Mesenchymal stem cell (in vitro differentiated cells and primary cell): Measurements from ENCODE around the gene VAC14.
A peak's percentile ranks its signal among the peaks of the same experiment; 100 is the strongest.

Source experiments
- DNase-seq: peaks from one replicate; pipeline ENCODE4 v3.0.0-alpha.2; 2013
- H2AFZ ChIP-seq: one replicate; pipeline ENCODE4 v1.6.1; 2013; ENCODE audit warnings: low read depth, mild to moderate bottlenecking, control low read depth, inconsistent platforms, low read length, moderate library complexity
- H2AK5ac ChIP-seq: 2 replicates; pipeline ENCODE4 v1.6.1; 2013; ENCODE audit warnings: low read length, moderate library complexity, mild to moderate bottlenecking, inconsistent platforms; ENCODE audit not compliant: severe bottlenecking
- H2BK120ac ChIP-seq: one replicate; pipeline ENCODE4 v1.6.1; 2013; ENCODE audit warnings: low read depth, mild to moderate bottlenecking, inconsistent platforms, low read length, moderate library complexity
- H2BK12ac ChIP-seq, 2 experiments: one replicate each; pipeline ENCODE4 v1.6.1; 2013; ENCODE audit warnings: inconsistent platforms in 2 of 2, low read length in 2 of 2, mild to moderate bottlenecking in 2 of 2, moderate library complexity in 2 of 2, control low read depth in 1 of 2
- H2BK15ac ChIP-seq: one replicate; pipeline ENCODE4 v1.6.1; 2013; ENCODE audit warnings: mild to moderate bottlenecking, low read depth, inconsistent platforms; ENCODE audit not compliant: poor library complexity, severe bottlenecking
- H2BK5ac ChIP-seq: 2 replicates; pipeline ENCODE4 v1.6.1; 2013; ENCODE audit warnings: low read depth, mild to moderate bottlenecking, low read length, control low read depth, inconsistent platforms; ENCODE audit not compliant: poor library complexity, severe bottlenecking
- H3K14ac ChIP-seq, 2 experiments: one replicate each; pipeline ENCODE4 v1.6.1; 2013; ENCODE audit warnings: inconsistent platforms in 2 of 2, low read length in 2 of 2, control low read depth in 1 of 2, mild to moderate bottlenecking in 1 of 2, moderate library complexity in 1 of 2
- H3K18ac ChIP-seq, 2 experiments: one replicate each; pipeline ENCODE4 v1.6.1; 2013; ENCODE audit warnings: inconsistent platforms in 2 of 2, low read length in 2 of 2, control low read depth in 1 of 2, low read depth in 1 of 2, mild to moderate bottlenecking in 1 of 2
- H3K23ac ChIP-seq, 2 experiments: one replicate each; pipeline ENCODE4 v1.6.1; 2013; ENCODE audit warnings: inconsistent platforms in 2 of 2, low read length in 2 of 2, mild to moderate bottlenecking in 2 of 2, moderate library complexity in 2 of 2, control low read depth in 1 of 2
- H3K27ac ChIP-seq: 2 replicates; pipeline ENCODE4 v1.5.1; 2013; ENCODE audit warnings: mild to moderate bottlenecking, moderate library complexity, low read length, control low read depth, inconsistent platforms; ENCODE audit not compliant: poor library complexity, severe bottlenecking
- H3K27me3 ChIP-seq, 2 experiments: 2 replicates each; pipeline versions ENCODE4 v1.6.1 to v1.7.0; 2013; ENCODE audit warnings: low read length in 2 of 2, mild to moderate bottlenecking in 2 of 2, moderate library complexity in 2 of 2, control low read depth in 1 of 2, inconsistent platforms in 1 of 2; ENCODE audit not compliant: control insufficient read depth in 1 of 2, insufficient read depth in 1 of 2
- H3K36me3 ChIP-seq, 2 experiments: 2 replicates each; pipeline versions ENCODE4 v1.6.1 to v1.7.0; 2013; ENCODE audit warnings: low read length in 2 of 2, control low read depth in 1 of 2, inconsistent platforms in 1 of 2, low read depth in 1 of 2, mild to moderate bottlenecking in 1 of 2; ENCODE audit not compliant: insufficient read depth in 2 of 2, control insufficient read depth in 1 of 2
- H3K4ac ChIP-seq, 2 experiments: one replicate each; pipeline ENCODE4 v1.6.1; 2013; ENCODE audit warnings: inconsistent platforms in 2 of 2, low read length in 2 of 2, mild to moderate bottlenecking in 2 of 2, moderate library complexity in 2 of 2, control low read depth in 1 of 2, low read depth in 1 of 2
- H3K4me1 ChIP-seq: 2 replicates; pipeline ENCODE4 v1.6.1; 2013; ENCODE audit warnings: low read depth, low read length, control low read depth; ENCODE audit not compliant: control insufficient read depth, insufficient read depth
- H3K4me2 ChIP-seq: 2 replicates; pipeline ENCODE4 v1.6.1; 2013; ENCODE audit warnings: low read length, mild to moderate bottlenecking, inconsistent platforms; ENCODE audit not compliant: poor library complexity, severe bottlenecking
- H3K4me3 ChIP-seq, 2 experiments: 2 replicates each; pipeline versions ENCODE4 v1.5.1 to v1.7.0; 2013; ENCODE audit warnings: low read length in 2 of 2, mild to moderate bottlenecking in 2 of 2, control low read depth in 1 of 2, low read depth in 1 of 2; ENCODE audit not compliant: insufficient read depth in 1 of 2
- H3K79me1 ChIP-seq: replicated peaks from 2 replicates; pipeline ENCODE4 v1.6.1; 2013; ENCODE audit warnings: mild to moderate bottlenecking, control low read depth, low read length, inconsistent platforms; ENCODE audit not compliant: poor library complexity, severe bottlenecking
- H3K9ac ChIP-seq: 2 replicates; pipeline ENCODE4 v1.7.0; 2013; ENCODE audit warnings: mild to moderate bottlenecking, low read length, moderate library complexity
- H3K9me3 ChIP-seq: 2 replicates; pipeline ENCODE4 v1.7.0; 2013; ENCODE audit warnings: mild to moderate bottlenecking, low read length; ENCODE audit not compliant: control insufficient read depth
- H4K8ac ChIP-seq: one replicate; pipeline ENCODE4 v1.6.1; 2013; ENCODE audit warnings: inconsistent platforms, mild to moderate bottlenecking, low read length, moderate library complexity
- H4K91ac ChIP-seq: one replicate; pipeline ENCODE4 v1.6.1; 2013; ENCODE audit warnings: mild to moderate bottlenecking, low read length, inconsistent platforms
- WGBS: methylation state at CpG from one replicate; pipeline ENCODE4 v1.1.7; 2013; ENCODE audit warnings: mixed read lengths; 5-methylcytosine and 5-hydroxymethylcytosine counted together

VAC14 gene

DNA sequence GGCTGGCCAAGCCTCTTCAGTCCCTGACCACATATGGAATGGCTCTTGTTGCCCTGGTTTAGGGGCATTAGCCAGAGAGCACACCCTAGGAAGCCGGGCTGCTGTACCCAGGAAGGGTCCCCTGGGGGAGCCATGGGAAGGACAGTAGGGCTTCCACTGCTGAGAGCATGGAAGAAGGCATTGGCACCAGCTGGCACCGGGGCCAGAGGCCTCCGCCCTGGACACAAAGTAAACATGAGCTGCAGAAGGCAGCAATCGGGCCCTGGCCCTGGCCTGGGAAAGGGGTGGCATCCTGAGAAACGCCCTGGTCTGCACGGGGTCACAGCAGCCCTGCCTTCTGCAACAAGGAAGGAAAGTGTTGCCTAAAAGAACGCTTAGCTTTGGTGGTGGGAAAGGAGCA is 49.4 kb downstream of the VAC14 start:
- Histone ChIP-seq H3K14ac (peak overlapping the region; percentile 82 to 90), H3K79me1 (peaks cover 9% of the 10 kb centered on the region), H3K18ac (peak overlapping the region; percentile 98), H3K36me3 (peaks cover 4 to 34% of the 10 kb centered on the region in 2 experiments), H3K4me2 (no peak overlapping the region), H4K8ac (peak overlapping the region; percentile 97), H2BK15ac (peak overlapping the region; percentile 95), H2BK5ac (no peak overlapping the region), H3K9me3 (no peaks in the 10 kb centered on the region), H3K27me3 (no peaks in the 10 kb centered on the region), H3K4ac (peak overlapping the region; percentile 96 to 98), H3K4me3 (no peak overlapping the region), H3K4me1 (peaks cover 45% of the 10 kb centered on the region), H3K9ac (peak overlapping the region; percentile 29), H2BK12ac (peak overlapping the region; percentile 93 to 98), H4K91ac (peak overlapping the region; percentile 100), H2AFZ (peak overlapping the region; percentile 7), H2BK120ac (peak overlapping the region; percentile 99), H2AK5ac (peak overlapping the region; percentile 80), H3K23ac (peak overlapping the region in 1 of 2 experiments; percentile 90), H3K27ac (peak overlapping the region; percentile 67)
- no peak for DNase-seq
- WGBS, result 84% methylated on average over 7 of the region's 7 CpGs

- H2AK5ac ChIP-seq, result peak overlapping the region; percentile 80
- peak overlapping the region; percentile 96 to 98 for H3K4ac ChIP-seq
- peak overlapping the region; percentile 24 for H2BK5ac ChIP-seq
- H3K79me1 ChIP-seq, result peaks cover 9% of the 10 kb centered on the region
- peak overlapping the region; percentile 97 for H4K8ac ChIP-seq
- peak overlapping the region; percentile 98 for H3K18ac ChIP-seq
- H3K14ac ChIP-seq, result peak overlapping the region in 1 of 2 experiments; percentile 90
- H2AFZ ChIP-seq, result peak overlapping the region; percentile 7
- H3K9me3 ChIP-seq, result no peaks in the 10 kb centered on the region
- peak overlapping the region; percentile 29 for H3K9ac ChIP-seq
- no peak overlapping the region for H3K4me2 ChIP-seq
- H3K23ac ChIP-seq, result no peak overlapping the region
- peak overlapping the region; percentile 93 to 98 for H2BK12ac ChIP-seq
- H4K91ac ChIP-seq, result peak overlapping the region; percentile 100
- H2BK120ac ChIP-seq, result peak overlapping the region; percentile 99
- H3K4me1 ChIP-seq, result peaks cover 51% of the 10 kb centered on the region
- peak overlapping the region in 1 of 2 experiments; percentile 43 for H3K4me3 ChIP-seq
- 4% methylated on average over 11 of the region's 13 CpGs for WGBS
- H3K27me3 ChIP-seq, result no peaks in the 10 kb centered on the region
- H3K27ac ChIP-seq, result peak overlapping the region; percentile 67
- peaks cover 0 to 28% of the 10 kb centered on the region in 2 experiments for H3K36me3 ChIP-seq
- DNase-seq, result peak; percentile 99
- H2BK15ac ChIP-seq, result peak overlapping the region; percentile 99
These were observed 50.0 kb downstream of the VAC14 start for GRCh38 chr16:70750893-70751467.

GRCh38 chr16:70749681-70750601 is 51.0 kb downstream of the VAC14 start:
- Histone ChIP-seq H2BK120ac (peak overlapping the region; percentile 98), H3K79me1 (peaks cover 11% of the 10 kb centered on the region), H3K36me3 (peaks cover 0 to 24% of the 10 kb centered on the region in 2 experiments), H3K18ac (peak overlapping the region; percentile 93 to 98), H4K8ac (peak overlapping the region; percentile 96), H3K23ac (no peak overlapping the region), H2AK5ac (peak overlapping the region; percentile 62), H4K91ac (peak overlapping the region; percentile 99), H3K14ac (peak overlapping the region in 1 of 2 experiments; percentile 35), H2BK15ac (peak overlapping the region; percentile 99), H3K27ac (peak overlapping the region; percentile 67), H2AFZ (no peak overlapping the region), H3K4me2 (no peak overlapping the region), H3K4ac (peak overlapping the region; percentile 75 to 94), H3K9ac (no peak overlapping the region), H3K4me3 (no peak overlapping the region), H2BK5ac (no peak overlapping the region), H3K4me1 (peaks cover 57% of the 10 kb centered on the region), H3K27me3 (no peaks in the 10 kb centered on the region), H3K9me3 (no peaks in the 10 kb centered on the region), H2BK12ac (peak overlapping the region; percentile 99 to 100)
- peak; percentile 68 for DNase-seq
- WGBS, result 75% methylated on average over 14 of the region's 16 CpGs
